ENCODE data around the gene RPS5.

Gene RPS5

GRCh38 chr19:58381460-58382212 lies 5.4 kb upstream of the RPS5 start:
- DNase-seq, result no peak

- DNase-seq, result no peak
Observed at GRCh38 chr19:58382997-58383603, 4.0 kb upstream of the RPS5 start.

GRCh38 chr19:58385313-58385890 lies 1.7 kb upstream of the RPS5 start:
- no peak for DNase-seq

- no peak for DNase-seq
Observed at GRCh38 chr19:58385891-58386575, 1.0 kb upstream of the RPS5 start.

GRCh38 chr19:58387338-58388174 lies 487 bp downstream of the RPS5 start:
- no peak for DNase-seq

GRCh38 chr19:58388175-58388526 lies 1.1 kb downstream of the RPS5 start:
- no peak for DNase-seq

- DNase-seq, result no peak
Observed at GRCh38 chr19:58392945-58393724, 6.1 kb downstream of the RPS5 start.

- DNase-seq, result no peak
Observed at GRCh38 chr19:58393725-58394033, 6.6 kb downstream of the RPS5 start.

GRCh38 chr19:58394821-58395219 lies 7.8 kb downstream of the RPS5 start:
- DNase-seq, result no peak

- no peak for DNase-seq
Observed at GRCh38 chr19:58395220-58395978, 8.3 kb downstream of the RPS5 start, which contains the start of gene RNF225. Gene RNF225, plus strand, starts transcription at chr19:58395656. Its CDS starts 434 bp downstream, at chr19:58396090.

GRCh38 chr19:58395979-58396627 lies 9.0 kb downstream of the RPS5 start:
- DNase-seq, result no peak

- DNase-seq, result no peak
Observed at GRCh38 chr19:58396691-58397532, 9.8 kb downstream of the RPS5 start.

GRCh38 chr19:58397533-58398037 lies 10.5 kb downstream of the RPS5 start:
- no peak for DNase-seq

- no peak for DNase-seq
Observed at GRCh38 chr19:58398087-58398486, 11.0 kb downstream of the RPS5 start.

GRCh38 chr19:58398545-58398944 lies 11.5 kb downstream of the RPS5 start:
- DNase-seq, result no peak

GRCh38 chr19:58399903-58400302 lies 12.8 kb downstream of the RPS5 start:
- DNase-seq, result no peak

- peak in 30 of 56 donors; percentile 3 to 53 (median 27) for DNase-seq
Observed at GRCh38 chr19:58400316-58400915, 13.3 kb downstream of the RPS5 start.
